ENCODE data around the gene TUBGCP6. TPM values are rescaled to one million over a fixed set of nuclear protein-coding genes. Genes with fewer than 3 reads are reported as not detected.

The TUBGCP6 gene
- total and polyA plus RNA-seq, 9 donors, result 21.4 to 35.3 (median 26.2) TPM

GRCh38 chr22:50264104-50264745, 19.4 kb upstream of the TUBGCP6 start:
- Histone ChIP-seq H3K27me3 (ENCODE audit: control insufficient read depth, insufficient read depth, low read length) (peaks cover 38% of the 10 kb centered on the region), H3K27ac (ENCODE audit: low read length) (no peak overlapping the region), H3K4me1 (ENCODE audit: control insufficient read depth, insufficient read depth, low read length) (peaks cover 48% of the 10 kb centered on the region), H3K4me3 (ENCODE audit: low read length) (no peak overlapping the region), H3K36me3 (ENCODE audit: control insufficient read depth, insufficient read depth, low read length) (no peaks in the 10 kb centered on the region), H3K9me3 (replicated peaks; ENCODE audit: control insufficient read depth, low read depth, low read length) (no peaks in the 10 kb centered on the region)
- no peak for DNase-seq
- 76% methylated on average over 13 of the region's 15 CpGs for WGBS (ENCODE audit: insufficient coverage)

GRCh38 chr22:50262973-50263617, 18.3 kb upstream of the TUBGCP6 start:
- no peaks in the 10 kb centered on the region for H3K36me3 ChIP-seq (ENCODE audit: control insufficient read depth, insufficient read depth, low read length)
- H3K27me3 ChIP-seq (ENCODE audit: control insufficient read depth, insufficient read depth, low read length), result peaks cover 26% of the 10 kb centered on the region
- H3K9me3 ChIP-seq (replicated peaks; ENCODE audit: control insufficient read depth, low read depth, low read length), result no peaks in the 10 kb centered on the region
- peaks cover 48% of the 10 kb centered on the region for H3K4me1 ChIP-seq (ENCODE audit: control insufficient read depth, insufficient read depth, low read length)
- DNase-seq, result no peak
- no peak overlapping the region for H3K4me3 ChIP-seq (ENCODE audit: low read length)
- no peak overlapping the region for H3K27ac ChIP-seq (ENCODE audit: low read length)
- WGBS (ENCODE audit: insufficient coverage), result 52% methylated on average over 5 of the region's 9 CpGs

- peaks cover 24% of the 10 kb centered on the region for H3K27me3 ChIP-seq (ENCODE audit: control insufficient read depth, insufficient read depth, low read length)
- no peak overlapping the region for H3K4me3 ChIP-seq (ENCODE audit: low read length)
- no peaks in the 10 kb centered on the region for H3K36me3 ChIP-seq (ENCODE audit: control insufficient read depth, insufficient read depth, low read length)
- H3K9me3 ChIP-seq (replicated peaks; ENCODE audit: control insufficient read depth, low read depth, low read length), result no peaks in the 10 kb centered on the region
- peaks cover 46% of the 10 kb centered on the region for H3K4me1 ChIP-seq (ENCODE audit: control insufficient read depth, insufficient read depth, low read length)
- H3K27ac ChIP-seq (ENCODE audit: low read length), result no peak overlapping the region
- 65% methylated on average over 7 of the region's 7 CpGs for whole genome bisulfite sequencing (ENCODE audit: insufficient coverage)
- no peak for DNase-seq
Measured at GRCh38 chr22:50262460-50262911, 17.7 kb upstream of the TUBGCP6 start.

GRCh38 chr22:50261615-50262459, 17.0 kb upstream of the TUBGCP6 start, which contains the start of gene MAPK12:
Gene MAPK12, minus strand, starts transcription at chr22:50261683. Its CDS starts 174 bp downstream, at chr22:50261509.
- peaks cover 46% of the 10 kb centered on the region for H3K4me1 ChIP-seq (ENCODE audit: control insufficient read depth, insufficient read depth, low read length)
- H3K4me3 ChIP-seq (ENCODE audit: low read length), result peak within 1 kb of the TSS; percentile 46
- H3K27ac ChIP-seq (ENCODE audit: low read length), result peak within 1 kb of the TSS; percentile 7
- H3K9me3 ChIP-seq (replicated peaks; ENCODE audit: control insufficient read depth, low read depth, low read length), result no peaks in the 10 kb centered on the region
- H3K36me3 ChIP-seq (ENCODE audit: control insufficient read depth, insufficient read depth, low read length), result peaks cover under 1% of the 10 kb centered on the region
- WGBS (ENCODE audit: insufficient coverage), result 2% methylated on average over 52 of the region's 61 CpGs
- peaks cover 19% of the 10 kb centered on the region for H3K27me3 ChIP-seq (ENCODE audit: control insufficient read depth, insufficient read depth, low read length)
- DNase-seq, result peak; percentile 59

- Histone ChIP-seq H3K27ac (ENCODE audit: low read length) (peak overlapping the region; percentile 7), H3K36me3 (ENCODE audit: control insufficient read depth, insufficient read depth, low read length) (peaks cover 5% of the 10 kb centered on the region), H3K4me1 (ENCODE audit: control insufficient read depth, insufficient read depth, low read length) (peaks cover 50% of the 10 kb centered on the region), H3K9me3 (replicated peaks; ENCODE audit: control insufficient read depth, low read depth, low read length) (no peaks in the 10 kb centered on the region), H3K27me3 (ENCODE audit: control insufficient read depth, insufficient read depth, low read length) (peaks cover 12% of the 10 kb centered on the region), H3K4me3 (ENCODE audit: low read length) (peak overlapping the region; percentile 46)
- DNase-seq, result peak; percentile 72
- under 1% methylated on average over 91 of the region's 92 CpGs for WGBS (ENCODE audit: insufficient coverage)
Measured at GRCh38 chr22:50260801-50261614, 16.2 kb upstream of the TUBGCP6 start.

- WGBS (ENCODE audit: insufficient coverage), result no CpG with 5 or more reads among the region's 11 CpGs
- Histone ChIP-seq H3K4me1 (ENCODE audit: control insufficient read depth, insufficient read depth, low read length) (peaks cover 50% of the 10 kb centered on the region), H3K9me3 (replicated peaks; ENCODE audit: control insufficient read depth, low read depth, low read length) (no peaks in the 10 kb centered on the region), H3K4me3 (ENCODE audit: low read length) (peak overlapping the region; percentile 46), H3K36me3 (ENCODE audit: control insufficient read depth, insufficient read depth, low read length) (peaks cover 5% of the 10 kb centered on the region), H3K27ac (ENCODE audit: low read length) (peak overlapping the region; percentile 7), H3K27me3 (ENCODE audit: control insufficient read depth, insufficient read depth, low read length) (peaks cover 10% of the 10 kb centered on the region)
- no peak for DNase-seq
Measured at GRCh38 chr22:50260434-50260800, 15.6 kb upstream of the TUBGCP6 start.

GRCh38 chr22:50259302-50259701, 14.5 kb upstream of the TUBGCP6 start:
- Histone ChIP-seq H3K9me3 (replicated peaks; ENCODE audit: control insufficient read depth, low read depth, low read length) (no peaks in the 10 kb centered on the region), H3K4me3 (ENCODE audit: low read length) (no peak overlapping the region), H3K27ac (ENCODE audit: low read length) (no peak overlapping the region), H3K27me3 (ENCODE audit: control insufficient read depth, insufficient read depth, low read length) (peaks cover 10% of the 10 kb centered on the region), H3K4me1 (ENCODE audit: control insufficient read depth, insufficient read depth, low read length) (peaks cover 50% of the 10 kb centered on the region), H3K36me3 (ENCODE audit: control insufficient read depth, insufficient read depth, low read length) (peaks cover 5% of the 10 kb centered on the region)
- DNase-seq, result no peak
- WGBS (ENCODE audit: insufficient coverage), result 78% methylated on average over 13 of the region's 15 CpGs

GRCh38 chr22:50258361-50259292, 13.8 kb upstream of the TUBGCP6 start:
- H3K27me3 ChIP-seq (ENCODE audit: control insufficient read depth, insufficient read depth, low read length), result peaks cover 10% of the 10 kb centered on the region
- peak overlapping the region; percentile 20 for H3K27ac ChIP-seq (ENCODE audit: low read length)
- no peak for DNase-seq
- H3K4me1 ChIP-seq (ENCODE audit: control insufficient read depth, insufficient read depth, low read length), result peaks cover 50% of the 10 kb centered on the region
- peaks cover 8% of the 10 kb centered on the region for H3K36me3 ChIP-seq (ENCODE audit: control insufficient read depth, insufficient read depth, low read length)
- no peak overlapping the region for H3K4me3 ChIP-seq (ENCODE audit: low read length)
- no peaks in the 10 kb centered on the region for H3K9me3 ChIP-seq (replicated peaks; ENCODE audit: control insufficient read depth, low read depth, low read length)
- 60% methylated on average over 17 of the region's 24 CpGs for WGBS (ENCODE audit: insufficient coverage)

Data from muscle of leg (tissue), 11 donors.